NCI-H82 treated with DMSO at 0.1 percent for 48 hours (cell line): ENCODE measurements around the gene FAIM.
"Not testable (repeated sequence)": the region's sequence is repeated elsewhere in the genome, so short reads cannot be mapped to it uniquely, and the experiment has no call there.

Experiments
- DNase-seq: peaks from one replicate; lab custom pipeline; 2025; ENCODE audit not compliant: unreplicated experiment; lab: John Stamatoyannopoulos, UW

Gene FAIM

DNA sequence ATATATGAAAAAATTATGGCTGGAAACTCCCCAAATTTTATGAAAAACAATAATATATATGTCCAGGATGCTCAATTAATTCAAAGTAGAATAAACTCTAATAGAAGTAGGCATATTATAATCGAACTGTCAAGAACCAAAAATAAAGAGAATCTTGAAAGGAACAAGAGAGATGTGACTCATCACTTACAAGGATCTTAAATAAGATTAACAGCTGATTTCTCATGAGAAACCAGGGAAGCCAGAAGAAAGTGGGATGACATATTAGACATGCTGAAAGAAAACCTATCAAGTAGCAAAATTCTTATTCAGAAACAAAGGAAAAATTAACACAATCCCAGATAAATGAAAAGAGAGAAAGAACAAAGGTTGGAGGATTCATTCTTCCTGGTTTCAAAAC is 66.8 kb downstream of the FAIM start:
- no peak for DNase-seq

GRCh38 chr3:138678086-138678485 is 69.5 kb downstream of the FAIM start:
- no peak for DNase-seq

GRCh38 chr3:138678874-138679392 is 70.4 kb downstream of the FAIM start:
- DNase-seq, result no peak

- not testable (repeated sequence) for DNase-seq
These were observed 72.4 kb downstream of the FAIM start for GRCh38 chr3:138680974-138681373.

GRCh38 chr3:138681463-138682220 is 73.1 kb downstream of the FAIM start:
- no peak for DNase-seq

DNA sequence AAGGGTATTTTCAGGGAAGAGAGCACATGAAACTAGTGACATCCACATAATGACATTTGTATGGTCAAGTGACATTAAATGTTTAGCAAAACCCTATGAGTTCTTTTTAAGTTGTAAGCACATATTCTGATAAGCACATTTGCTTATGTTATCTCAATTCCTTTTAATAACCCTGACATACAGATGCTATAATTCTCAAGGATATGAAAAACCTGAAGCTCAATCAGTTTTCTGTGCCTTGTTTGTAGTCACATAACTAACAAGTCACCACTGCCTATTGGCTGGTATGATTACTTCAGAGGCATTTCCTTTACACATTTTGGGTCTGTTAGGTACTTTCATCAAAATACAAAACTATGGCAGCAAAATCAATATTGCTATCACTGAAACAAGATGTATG is 74.1 kb downstream of the FAIM start:
- no peak for DNase-seq
